A673 (cell line): ENCODE measurements around the gene RPS8. TPM values are rescaled to one million over a fixed set of nuclear protein-coding genes. Genes with fewer than 3 reads are reported as not detected.

Experiments used
- BruUV-seq: library from RNA; stranded (reverse); fragments of 400-500 nt; replicated peaks from 2 replicates; lab custom pipeline; 2021; lab: Mats Ljungman, UMichigan
- CTCF ChIA-PET: fragments of 300-600 bp; sonication (Branson Sonifier 250); formaldehyde crosslinking; loops from one replicate; lab custom pipeline; 2022; ENCODE audit warnings: antibody characterized with exemption; lab: Charles Lee
- POLR2A ChIA-PET: fragments of 300-600 bp; sonication (Branson Sonifier 250); formaldehyde crosslinking; loops from one replicate; lab custom pipeline; 2022; ENCODE audit warnings: antibody characterized with exemption; ENCODE audit not compliant: low non-redundant PET; lab: Charles Lee
- DNase-seq: peaks from one replicate; pipeline ENCODE4 v3.0.0-alpha.2; 2015; ENCODE audit warnings: low spot score
- H3K27ac ChIP-seq: fragments of 200-600 bp; sonication (generic); 2 replicates; pipeline ENCODE4 v1.5.1; 2016; ENCODE audit warnings: mixed run types, low read depth, mild to moderate bottlenecking, mixed read lengths, antibody characterized with exemption, low read length; ENCODE audit not compliant: poor library complexity, severe bottlenecking
- H3K27me3 ChIP-seq: fragments of 200-600 bp; sonication (generic); replicated peaks from 2 replicates; pipeline ENCODE4 v1.6.1; 2017; ENCODE audit warnings: mixed run types, low read depth, mild to moderate bottlenecking, mixed read lengths, antibody characterized with exemption, low read length; ENCODE audit not compliant: insufficient read depth, poor library complexity
- H3K36me3 ChIP-seq: fragments of 200-600 bp; sonication (generic); 2 replicates; pipeline ENCODE4 v1.6.1; 2016; ENCODE audit warnings: mixed run types, mild to moderate bottlenecking, mixed read lengths, antibody characterized with exemption, low read length; ENCODE audit not compliant: insufficient read depth, poor library complexity, severe bottlenecking
- H3K4me1 ChIP-seq: fragments of 200-600 bp; sonication (generic); 2 replicates; pipeline ENCODE4 v1.6.1; 2017; ENCODE audit warnings: mixed run types, mild to moderate bottlenecking, mixed read lengths, antibody characterized with exemption, low read length; ENCODE audit not compliant: insufficient read depth, poor library complexity, severe bottlenecking
- H3K4me3 ChIP-seq: fragments of 200-600 bp; sonication (generic); 2 replicates; pipeline ENCODE4 v1.5.1; 2016; ENCODE audit warnings: low read depth, mixed run types, mild to moderate bottlenecking, mixed read lengths, low read length; ENCODE audit not compliant: poor library complexity, severe bottlenecking
- H3K9me3 ChIP-seq: fragments of 200-600 bp; sonication (generic); 2 replicates; pipeline ENCODE4 v1.6.1; 2016; ENCODE audit warnings: mixed run types, low read depth, mild to moderate bottlenecking, mixed read lengths, antibody characterized with exemption, low read length; ENCODE audit not compliant: poor library complexity, severe bottlenecking
- CTCF ChIP-seq: fragments of 300-800, 200-600 bp; sonication (generic); conservative IDR thresholded peaks from 2 replicates; pipeline ENCODE4 v1.5.1; 2017; ENCODE audit warnings: low read depth, mild to moderate bottlenecking, antibody characterized with exemption, low read length, moderate library complexity, mixed read lengths
- EZH2 ChIP-seq: fragments of 200-600 bp; sonication (generic); IDR thresholded peaks from 2 replicates; pipeline ENCODE4 v1.6.1; 2017; ENCODE audit warnings: borderline replicate concordance, low read depth, mild to moderate bottlenecking, mixed read lengths, antibody characterized with exemption, low read length; ENCODE audit not compliant: poor library complexity, severe bottlenecking
- intact Hi-C: fragments of 100-400 bp; cut with micrococcal nuclease; formaldehyde crosslinking; loops from one replicate; pipeline ENCODE4 v1.10.0; 2022; ENCODE audit not compliant: unreplicated experiment
- total RNA-seq: library from RNA; stranded (reverse); gene quantifications from 2 replicates; pipeline ENCODE4 v1.2.3, GENCODE V29; 2021

RPS8 gene
- total RNA-seq, 1 experiment from 2014 or later = 1,734 TPM

- POLR2A ChIA-PET = interaction anchor here (0.5 kb wide), 1 partner anchor 734 kb away, joined by 5 read pairs; no protein-coding TSS in a partner anchor
- no TSS peak for BruUV-seq
- intact Hi-C loops = loop anchor here (5.0 kb wide), 1 partner anchor 225 kb away; the partner anchor contains the start of genes HECTD3 and UROD
- Histone ChIP-seq H3K4me1 (peaks cover 12% of the 10 kb centered on the region), H3K9me3 (no peaks in the 10 kb centered on the region), H3K36me3 (peaks cover 3% of the 10 kb centered on the region), H3K27ac (no peak overlapping the region), H3K4me3 (peak overlapping the region; percentile 41), H3K27me3 (no peaks in the 10 kb centered on the region)
- TF ChIP-seq CTCF (no peak), EZH2 (no peak)
- CTCF ChIA-PET = interaction anchor here (0.6 to 1.3 kb wide), 3 partner anchors 13 to 513 kb away, joined by 3 to 6 read pairs (median 3); partner anchors contain the start of gene PLK3
- no peak for DNase-seq
These were observed 11.6 kb downstream of the RPS8 start for GRCh38 chr1:44786841-44787426.

GRCh38 chr1:44787506-44787905, 12.2 kb downstream of the RPS8 start:
- no peak for TF ChIP-seq EZH2
- no peak for DNase-seq
- no peaks in the 10 kb centered on the region for H3K9me3 ChIP-seq
- H3K27ac ChIP-seq = no peak overlapping the region
- H3K4me3 ChIP-seq = no peak overlapping the region
- ChIA-PET POLR2A (no interaction called here), CTCF (interaction anchor here (0.6 to 1.3 kb wide), 2 partner anchors 44 to 513 kb away, joined by 3 to 6 read pairs; no protein-coding TSS in a partner anchor)
- intact Hi-C loops = loop anchor here (5.0 kb wide), 1 partner anchor 225 kb away; the partner anchor contains the start of genes HECTD3 and UROD
- BruUV-seq = no TSS peak
- H3K27me3 ChIP-seq = no peaks in the 10 kb centered on the region
- H3K36me3 ChIP-seq = no peaks in the 10 kb centered on the region
- H3K4me1 ChIP-seq = peaks cover 12% of the 10 kb centered on the region

- H3K4me1 ChIP-seq = peaks cover 12% of the 10 kb centered on the region
- H3K36me3 ChIP-seq = no peaks in the 10 kb centered on the region
- DNase-seq = no peak
- POLR2A ChIA-PET = interaction anchor here (0.8 kb wide), 1 partner anchor 46 kb away, joined by 3 read pairs; no protein-coding TSS in a partner anchor
- no peaks in the 10 kb centered on the region for H3K9me3 ChIP-seq
- intact Hi-C loops = loop anchor here (5.0 kb wide), 1 partner anchor 224 kb away; the partner anchor contains the start of genes HECTD3 and UROD
- no peaks in the 10 kb centered on the region for H3K27me3 ChIP-seq
- BruUV-seq = no TSS peak
- CTCF ChIA-PET = no interaction called here
- TF ChIP-seq CTCF (no peak), EZH2 (no peak)
- no peak within 1 kb of the TSS for H3K4me3 ChIP-seq
- no peak within 1 kb of the TSS for H3K27ac ChIP-seq
These were observed 12.9 kb downstream of the RPS8 start, which contains the start of gene BEST4 for GRCh38 chr1:44788120-44788860. Gene BEST4, minus strand, starts transcription at chr1:44788170. Its CDS starts 465 bp downstream, at chr1:44787705.
